SW 1271 (cell line): ENCODE measurements around the gene RASIP1.
A peak's percentile ranks its signal among the peaks of the same experiment; 100 is the strongest.
"Not testable (repeated sequence)": the region's sequence is repeated elsewhere in the genome, so short reads cannot be mapped to it uniquely, and the experiment has no call there.

Experiments
- DNase-seq, 2 experiments: peaks; one replicate each; lab custom pipeline; 2025; lab: John Stamatoyannopoulos, UW

RASIP1 gene

DNA sequence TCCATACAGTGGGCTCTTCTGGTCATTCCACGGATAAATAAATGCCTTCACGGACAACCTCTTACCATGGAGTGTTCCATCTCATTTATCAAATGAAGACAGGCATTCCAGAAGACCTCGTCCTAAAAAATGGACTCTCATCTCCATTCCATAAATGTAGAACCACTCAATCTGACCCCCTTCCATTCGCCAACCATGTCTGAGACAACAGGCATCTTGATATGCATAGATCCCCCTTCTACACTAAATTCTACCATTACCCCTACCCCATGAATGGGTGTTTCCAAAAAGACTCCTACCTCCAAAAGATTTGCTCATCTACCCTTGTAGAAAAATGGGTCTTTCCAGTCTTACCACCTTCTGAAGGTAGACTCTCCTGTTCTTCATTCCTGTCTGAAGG is 9.0 kb downstream of the RASIP1 start:
- DNase-seq = no peak

- no peak for DNase-seq
These were observed 11.3 kb downstream of the RASIP1 start for GRCh38 chr19:48728911-48729664.

GRCh38 chr19:48726556-48726955 is 13.9 kb downstream of the RASIP1 start:
- peak in 1 of 2 experiments; percentile 5 for DNase-seq

DNA sequence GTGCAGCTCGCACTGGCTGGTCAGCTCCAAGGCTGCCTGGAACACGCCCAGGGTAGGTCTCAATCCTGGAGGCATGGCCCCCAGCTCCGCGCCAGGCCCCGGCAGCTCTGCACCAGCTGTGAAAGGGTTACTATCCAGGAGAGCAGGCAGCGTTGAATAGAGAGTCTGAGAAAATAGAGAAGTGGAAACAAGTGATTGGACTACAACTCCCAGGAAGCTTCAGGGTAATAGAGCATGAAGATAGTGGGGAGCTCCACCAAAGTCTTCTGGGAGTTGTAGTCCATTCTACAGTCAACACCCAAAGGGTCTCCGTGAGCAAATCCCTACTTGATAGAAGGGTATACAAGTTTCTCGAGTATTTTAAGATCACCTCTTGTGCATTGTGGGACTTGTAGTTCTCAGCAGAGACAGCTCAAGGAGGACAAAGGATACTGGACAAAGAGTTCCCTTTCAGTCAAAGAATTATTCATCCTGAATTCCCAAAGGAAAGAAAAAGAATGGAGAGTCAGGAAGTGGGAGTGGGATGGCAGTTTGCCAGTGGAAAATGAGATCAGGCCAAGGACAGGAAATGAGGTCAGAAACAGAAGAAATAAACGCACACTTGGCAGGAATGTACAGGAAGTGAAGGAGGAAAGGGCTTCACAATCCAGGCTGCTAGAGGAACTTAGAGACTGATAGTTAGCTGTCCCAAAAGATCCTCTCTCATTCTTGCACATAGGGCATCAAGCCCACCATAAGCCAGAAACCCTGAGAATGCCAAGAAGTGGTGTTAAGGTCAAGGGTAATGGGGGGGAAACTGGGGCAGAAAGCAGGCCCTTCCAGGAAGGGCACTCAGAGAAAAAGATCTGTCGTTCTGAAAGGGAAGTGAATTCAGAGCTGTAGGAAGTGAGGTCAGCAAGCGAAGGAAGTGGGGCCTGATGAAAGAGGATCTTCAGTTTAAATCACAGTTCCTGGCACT is 15.3 kb downstream of the RASIP1 start:
- DNase-seq = peak; percentile 51 to 91

DNA sequence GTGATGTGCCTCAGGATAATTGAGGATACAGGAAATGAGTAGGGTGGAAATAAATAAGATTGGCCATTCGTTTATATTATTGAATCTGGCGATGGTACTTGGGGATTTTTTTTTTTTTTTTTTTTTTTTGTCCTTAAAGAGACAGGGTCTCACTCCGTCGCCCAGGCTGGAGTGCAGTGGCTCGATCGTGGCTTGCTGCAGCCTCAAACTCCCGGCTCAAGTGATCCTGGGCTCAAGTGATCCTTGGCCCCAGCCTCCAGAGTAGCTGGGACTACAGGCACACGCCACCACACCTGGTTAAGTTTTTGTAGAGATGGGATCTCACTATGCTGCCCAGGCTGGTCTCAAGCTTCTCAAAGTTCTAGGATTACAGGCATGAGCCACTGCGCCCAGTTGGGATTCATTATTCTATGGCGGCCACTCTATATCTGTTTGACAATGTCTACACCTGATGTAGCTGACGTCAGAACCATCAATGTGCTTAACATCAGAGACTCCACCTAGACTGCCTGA is 18.2 kb downstream of the RASIP1 start:
- DNase-seq = no peak

DNA sequence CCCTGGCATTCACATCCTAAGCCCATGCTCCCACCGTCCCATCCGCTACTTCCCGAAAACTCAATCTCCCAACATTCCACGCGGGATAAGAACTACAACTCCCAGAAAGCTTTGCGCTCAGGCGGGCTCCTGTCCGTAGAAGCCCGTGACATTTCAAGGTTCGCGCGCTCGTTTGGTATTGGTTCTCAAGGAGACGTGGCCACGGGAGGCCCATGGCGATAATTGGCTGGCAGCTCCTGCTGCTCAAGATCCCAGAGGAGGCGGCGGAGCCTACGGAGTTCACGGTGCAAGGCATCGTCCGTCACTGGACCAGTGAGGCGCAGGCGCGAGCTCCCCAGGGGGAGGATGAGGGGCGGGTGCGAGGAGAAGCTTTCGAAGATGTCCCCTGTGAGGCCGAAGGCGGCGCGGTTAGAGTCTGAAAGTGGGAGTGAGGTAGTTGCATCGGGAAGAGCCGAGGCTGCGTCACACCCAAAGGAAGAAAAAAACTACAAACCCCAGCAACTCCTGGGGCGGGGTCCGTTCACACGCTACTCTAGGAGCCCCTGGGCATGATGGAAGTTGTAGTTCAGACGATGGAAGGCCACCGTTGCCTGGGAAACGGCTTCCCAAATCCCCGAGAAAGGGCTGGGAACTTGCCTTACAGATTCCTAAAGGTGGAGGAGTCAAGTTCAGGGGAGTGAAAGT is 19.7 kb downstream of the RASIP1 start:
- DNase-seq = peak; percentile 90 to 94

DNA sequence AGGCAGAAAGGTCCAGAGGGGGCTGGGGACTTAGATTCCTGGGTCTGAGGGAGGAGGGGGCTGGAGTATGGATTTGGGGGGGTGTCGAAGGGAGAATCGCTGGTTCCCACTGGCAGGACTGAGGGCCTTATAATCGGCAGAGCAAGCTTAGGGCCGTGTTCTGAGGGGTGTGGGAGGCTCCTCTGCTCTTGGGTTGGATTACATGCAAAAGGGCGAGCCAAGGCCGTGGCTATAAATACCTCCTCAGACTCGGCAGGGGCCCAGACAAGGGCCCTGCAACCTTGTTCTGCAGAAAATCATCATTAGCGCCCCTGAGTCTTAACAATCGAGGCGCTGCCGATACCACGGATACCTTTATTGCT is 20.2 kb downstream of the RASIP1 start:
- DNase-seq = no peak

DNA sequence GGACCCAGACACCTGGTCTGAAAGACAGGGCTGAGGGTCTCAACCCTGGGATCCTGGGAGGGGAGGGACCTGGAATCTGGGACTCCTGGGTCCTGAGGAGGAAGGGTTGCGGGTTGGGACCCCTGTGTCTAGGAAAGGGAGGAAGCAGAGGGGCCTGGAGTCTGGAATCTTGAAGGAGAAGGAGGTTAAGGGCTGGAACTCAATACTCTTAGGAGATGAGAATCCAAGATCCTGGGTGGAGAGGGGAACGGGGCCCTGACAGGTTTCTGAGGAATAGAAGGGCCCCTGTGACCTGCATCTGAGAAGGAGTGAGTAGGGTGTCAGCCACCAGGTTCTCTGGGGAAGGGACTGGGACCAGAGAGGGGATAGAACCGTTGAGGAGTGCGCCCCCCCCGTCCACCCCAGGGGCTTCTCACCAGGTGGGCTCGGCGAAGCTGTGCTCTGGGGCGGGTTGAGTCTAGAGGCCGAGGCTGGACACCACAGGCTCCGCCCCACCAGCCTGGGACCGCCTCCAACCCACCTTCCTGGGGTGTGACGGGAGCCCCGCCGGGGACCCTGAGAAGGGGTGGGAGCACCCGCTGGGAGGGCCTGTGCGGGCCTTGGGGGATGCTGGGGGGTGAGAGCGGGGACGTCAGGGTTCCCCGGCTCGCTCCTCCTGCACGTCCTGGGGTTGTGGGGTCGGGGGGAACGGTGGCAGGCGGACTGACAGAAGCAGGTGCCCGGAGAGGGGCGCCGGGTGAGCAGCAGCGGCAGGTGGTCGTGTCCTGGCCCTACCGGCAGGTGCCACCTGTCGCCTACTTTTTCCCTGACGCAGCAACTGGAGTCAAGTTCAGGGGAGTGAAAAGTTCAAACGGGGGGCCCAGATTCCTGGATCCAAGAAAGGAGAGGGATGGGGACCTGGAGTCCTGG is 20.9 kb downstream of the RASIP1 start, which contains the start of gene MAMSTR:
Gene MAMSTR, minus strand, starts transcription at position 463 of the 909 bp plus-strand sequence. CDS start 694 bp downstream, outside the sequence.
- no peak for DNase-seq

- DNase-seq = no peak
These were observed 21.6 kb downstream of the RASIP1 start for GRCh38 chr19:48718711-48719231.

GRCh38 chr19:48718106-48718505 is 22.3 kb downstream of the RASIP1 start:
- DNase-seq = not testable (repeated sequence)

DNA sequence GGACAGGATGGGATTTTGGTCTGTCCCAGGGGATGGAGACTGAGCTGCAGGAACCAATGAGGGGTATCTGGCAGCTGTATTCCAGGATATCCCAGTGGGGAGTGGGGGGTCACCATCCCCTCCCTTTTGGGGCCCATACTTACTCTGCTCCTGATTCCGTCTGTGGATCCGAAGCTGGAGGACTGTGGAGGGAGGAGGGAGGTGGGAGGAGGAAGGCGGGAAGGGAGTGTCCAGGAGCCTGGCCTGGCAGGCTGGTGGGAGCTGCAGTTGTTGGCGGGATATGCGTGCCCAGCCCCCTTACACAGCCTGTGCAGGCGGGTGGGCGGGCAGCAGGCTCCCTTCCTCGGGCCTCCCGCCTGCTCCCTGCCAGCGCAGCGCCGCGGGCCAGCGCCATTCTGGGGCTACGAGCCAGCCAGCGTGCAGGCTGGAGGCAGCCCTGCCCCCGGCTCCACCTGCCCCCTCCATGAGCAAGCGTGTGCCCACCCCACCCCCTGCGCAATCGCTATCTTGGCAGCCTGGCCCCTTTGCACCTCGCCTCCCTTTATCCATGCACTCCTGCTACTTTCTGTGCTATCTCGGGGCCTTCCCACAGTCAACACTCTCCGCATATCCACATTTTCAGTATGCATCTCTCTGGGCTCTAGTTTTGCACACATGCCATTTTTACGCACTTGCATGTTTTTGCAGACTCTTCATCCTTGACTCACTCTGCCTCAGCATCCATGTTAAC is 23.7 kb downstream of the RASIP1 start:
- DNase-seq = no peak

DNA sequence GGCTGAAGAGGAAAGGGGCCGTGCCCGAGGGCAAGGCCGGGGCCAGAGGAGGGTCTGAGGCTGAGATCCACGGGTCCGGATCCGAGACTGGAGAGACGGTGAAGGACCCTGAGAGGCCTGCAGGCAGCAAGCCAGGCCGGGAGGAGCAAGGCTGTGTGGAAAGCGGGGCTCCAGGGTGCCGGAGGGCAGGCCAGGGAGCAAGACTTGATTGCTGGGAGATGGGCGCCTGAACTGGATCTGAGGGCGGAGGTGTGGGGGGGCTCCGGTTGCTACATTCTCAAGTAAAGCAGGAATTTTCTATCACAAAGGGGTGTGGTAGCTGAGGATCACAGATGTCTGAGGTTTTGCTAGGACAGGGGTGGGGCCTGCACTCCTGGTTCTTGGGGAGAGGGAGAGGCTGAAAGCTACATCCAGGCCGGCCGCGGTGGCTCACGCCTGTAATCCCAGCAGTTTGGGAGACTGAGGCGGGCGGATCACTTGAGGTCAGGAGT is 24.7 kb downstream of the RASIP1 start:
- no peak for DNase-seq

- no peak for DNase-seq
These were observed 25.4 kb downstream of the RASIP1 start for GRCh38 chr19:48714759-48715675.

DNA sequence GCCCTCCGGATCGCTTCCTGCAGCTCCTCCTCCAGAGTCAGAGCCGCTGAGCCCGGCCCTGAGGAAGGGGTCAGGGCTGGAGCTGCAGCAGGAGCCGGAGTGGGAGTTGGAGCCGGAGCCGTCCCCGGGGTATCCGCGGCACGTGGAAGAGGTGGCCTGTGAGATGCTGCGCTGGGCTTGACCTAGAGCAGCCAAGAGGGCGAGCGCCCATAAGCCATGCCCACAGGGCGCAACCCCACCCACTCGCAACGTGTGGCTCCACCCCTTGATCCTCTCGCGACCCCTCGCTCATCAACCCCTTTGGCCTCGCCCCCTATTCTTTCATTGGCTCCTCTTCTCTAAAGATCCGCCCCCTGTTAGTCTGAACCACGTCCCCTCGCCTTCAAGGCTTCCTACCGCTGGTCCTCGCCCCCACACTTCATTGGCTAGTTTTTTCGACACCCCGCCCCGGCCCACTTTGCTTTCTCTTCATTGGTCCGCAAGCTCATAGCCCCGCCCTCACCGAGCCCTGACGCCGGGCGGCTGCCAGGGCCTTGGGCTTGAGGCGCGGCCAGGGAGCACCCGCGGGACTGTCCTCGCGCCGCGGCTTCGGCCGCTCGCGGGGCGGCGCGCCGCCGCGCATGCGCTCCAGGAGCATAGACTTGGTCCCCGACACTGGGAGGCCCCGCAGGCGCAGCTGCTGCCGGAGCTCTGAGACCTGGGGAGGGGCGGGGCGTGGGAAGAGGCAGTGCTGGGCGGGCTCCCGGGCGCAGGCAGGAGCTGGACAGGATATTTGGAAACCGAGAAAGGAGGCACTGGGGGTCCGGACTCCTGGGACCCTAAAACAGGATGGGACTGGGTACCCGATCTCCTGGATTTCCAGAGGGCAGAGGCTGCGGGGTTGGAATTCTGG is 26.3 kb downstream of the RASIP1 start:
- peak; percentile 95 to 98 for DNase-seq

DNA sequence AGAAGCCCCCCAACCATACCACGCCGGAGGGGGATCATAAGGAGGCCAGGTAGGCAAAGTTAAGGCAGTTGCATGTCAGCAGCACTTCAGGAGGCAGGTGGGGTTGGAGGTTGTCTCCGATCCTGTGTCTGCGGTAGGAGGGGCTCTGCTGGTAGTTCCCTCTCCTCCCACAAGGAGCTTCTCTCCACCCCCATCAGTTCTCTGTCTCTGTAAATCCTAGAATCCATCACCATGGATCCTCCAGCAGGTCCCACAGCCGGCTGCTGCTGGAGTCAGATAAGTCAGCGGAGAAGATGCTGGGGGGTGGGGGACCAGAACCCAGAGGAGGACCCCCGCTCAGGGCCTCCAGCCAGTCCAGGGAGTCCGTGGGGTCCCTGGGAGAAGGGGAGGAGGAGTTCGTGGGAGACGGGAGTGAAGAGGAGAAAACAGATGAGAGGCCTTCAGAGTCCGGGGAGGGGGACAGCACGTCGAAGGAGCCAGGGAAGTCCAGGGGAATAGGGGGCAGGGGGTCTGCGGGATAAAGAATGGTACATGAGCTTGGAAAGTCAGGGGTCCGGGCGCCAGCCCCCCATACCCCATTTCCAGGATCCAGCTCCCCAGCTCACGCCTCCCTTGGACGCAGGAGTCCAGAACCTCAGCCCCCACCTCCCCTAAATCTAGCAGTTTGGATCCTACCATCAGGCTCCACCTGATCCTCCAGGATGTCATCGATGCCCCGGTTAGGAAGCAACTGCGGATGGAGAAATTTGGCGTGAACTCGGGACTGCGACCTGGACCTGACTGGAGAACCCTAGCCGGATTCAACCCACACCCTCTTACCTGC is 27.2 kb downstream of the RASIP1 start:
- peak in 1 of 2 experiments; percentile 48 for DNase-seq

DNA sequence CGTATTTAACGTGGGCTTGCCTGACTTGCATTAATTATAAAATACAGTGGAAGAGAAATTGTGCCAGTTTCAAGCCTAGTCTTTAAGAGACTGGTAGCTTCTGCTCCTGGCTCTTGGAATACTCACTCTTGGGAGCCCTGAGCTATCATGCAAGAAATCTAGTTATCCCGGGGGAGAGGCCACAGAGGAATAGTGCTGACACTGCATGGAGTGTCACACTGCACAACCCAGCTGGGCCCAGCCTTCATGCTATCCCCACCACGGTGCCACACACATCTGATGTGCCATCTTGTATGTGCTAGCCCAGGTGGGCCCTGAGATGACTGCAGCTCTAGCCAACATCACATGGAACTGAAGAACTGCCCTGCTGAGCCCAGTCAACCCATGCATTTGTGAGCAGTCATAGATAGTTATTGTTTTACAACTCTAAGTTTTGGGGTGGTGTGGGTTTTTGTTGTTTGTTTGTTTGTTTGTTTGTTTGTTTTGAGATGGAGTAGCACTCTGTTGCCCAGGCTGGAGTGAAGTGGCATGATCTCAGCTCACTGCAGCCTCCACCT is 29.2 kb downstream of the RASIP1 start:
- no peak for DNase-seq

GRCh38 chr19:48708471-48708870 is 31.9 kb downstream of the RASIP1 start:
- DNase-seq = no peak
